GM21576 (cell line): ENCODE results near the gene NPS.

Experiments used
- ATAC-seq: cut with Tn5 transposase; IDR thresholded peaks from one replicate; pipeline ENCODE4 v1.9.1; 2021; ENCODE audit warnings: mild to moderate bottlenecking, moderate library complexity; ENCODE audit not compliant: unreplicated experiment

Gene NPS

GRCh38 chr10:127549009-127549408 lies at the start of gene NPS:
Gene NPS (plus strand): TSS chr10:127549309. CDS start chr10:127549369, 60 bp downstream.
- ATAC-seq, result no peak

GRCh38 chr10:127500127-127500526 lies 49.0 kb upstream of the NPS start:
- no peak for ATAC-seq

- no peak for ATAC-seq
Measured at GRCh38 chr10:127506094-127506493, 43.0 kb upstream of the NPS start.

GRCh38 chr10:127522298-127522697 lies 26.8 kb upstream of the NPS start:
- ATAC-seq, result no peak

- no peak for ATAC-seq
Measured at GRCh38 chr10:127523476-127523875, 25.6 kb upstream of the NPS start.

- ATAC-seq, result no peak
Measured at GRCh38 chr10:127524229-127524628, 24.9 kb upstream of the NPS start.

GRCh38 chr10:127524908-127525665 lies 24.0 kb upstream of the NPS start:
- no peak for ATAC-seq

- no peak for ATAC-seq
Measured at GRCh38 chr10:127525686-127526085, 23.4 kb upstream of the NPS start.

GRCh38 chr10:127526161-127526560 lies 22.9 kb upstream of the NPS start:
- no peak for ATAC-seq

- no peak for ATAC-seq
Measured at GRCh38 chr10:127527320-127527719, 21.8 kb upstream of the NPS start.

- ATAC-seq, result no peak
Measured at GRCh38 chr10:127527891-127528290, 21.2 kb upstream of the NPS start.

- ATAC-seq, result no peak
Measured at GRCh38 chr10:127532193-127532592, 16.9 kb upstream of the NPS start.

GRCh38 chr10:127532659-127533058 lies 16.4 kb upstream of the NPS start:
- no peak for ATAC-seq

- no peak for ATAC-seq
Measured at GRCh38 chr10:127534074-127534473, 15.0 kb upstream of the NPS start.

- no peak for ATAC-seq
Measured at GRCh38 chr10:127534496-127534895, 14.6 kb upstream of the NPS start.

GRCh38 chr10:127535802-127536515 lies 13.2 kb upstream of the NPS start:
- no peak for ATAC-seq

GRCh38 chr10:127536972-127537760 lies 11.9 kb upstream of the NPS start:
- ATAC-seq, result no peak

- ATAC-seq, result no peak
Measured at GRCh38 chr10:127537924-127538323, 11.2 kb upstream of the NPS start.

- ATAC-seq, result no peak
Measured at GRCh38 chr10:127548022-127548421, 1.1 kb upstream of the NPS start.

- ATAC-seq, result no peak
Measured at GRCh38 chr10:127550861-127551260, 1.8 kb downstream of the NPS start.

- ATAC-seq, result no peak
Measured at GRCh38 chr10:127552446-127552845, 3.3 kb downstream of the NPS start.

GRCh38 chr10:127553417-127553816 lies 4.3 kb downstream of the NPS start:
- ATAC-seq, result no peak
